Measurements from ENCODE around the gene ITGB5.

DNA sequence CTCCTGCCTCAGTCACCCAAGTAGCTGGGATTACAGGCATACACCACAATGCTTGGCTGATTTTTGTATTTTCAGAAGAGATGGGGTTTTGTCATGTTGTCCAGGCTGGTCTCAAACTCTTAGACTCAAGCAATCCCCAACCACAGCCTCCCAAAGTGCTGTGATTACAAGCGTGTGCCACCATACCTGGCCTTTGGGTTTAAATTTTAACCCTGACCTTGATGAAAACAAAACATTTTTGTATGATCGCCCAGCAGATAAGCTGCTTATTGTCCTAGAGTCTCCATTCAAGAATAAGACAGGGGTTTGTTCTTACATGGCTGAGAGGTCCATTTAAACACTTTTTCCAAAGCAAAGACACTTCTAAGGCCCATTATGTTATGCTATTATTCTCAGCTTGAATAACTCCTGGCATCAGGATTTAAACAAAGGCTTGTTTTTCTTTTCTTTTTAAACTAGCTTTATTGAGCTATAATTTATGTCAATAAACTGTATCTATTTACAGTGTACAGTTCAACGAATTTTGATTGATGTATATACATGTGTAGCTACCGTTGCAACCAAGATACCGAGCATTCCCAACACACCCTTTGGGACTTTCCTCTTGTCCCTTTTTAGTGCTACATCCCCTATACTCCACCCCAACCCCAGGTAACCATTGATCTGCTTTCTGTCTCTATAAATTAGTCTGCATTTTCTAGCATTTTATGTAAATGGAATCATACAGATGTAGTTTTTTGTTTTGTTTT, 48.8 kb upstream of the ITGB5 start:
- TF ChIP-seq, protein P1, sequence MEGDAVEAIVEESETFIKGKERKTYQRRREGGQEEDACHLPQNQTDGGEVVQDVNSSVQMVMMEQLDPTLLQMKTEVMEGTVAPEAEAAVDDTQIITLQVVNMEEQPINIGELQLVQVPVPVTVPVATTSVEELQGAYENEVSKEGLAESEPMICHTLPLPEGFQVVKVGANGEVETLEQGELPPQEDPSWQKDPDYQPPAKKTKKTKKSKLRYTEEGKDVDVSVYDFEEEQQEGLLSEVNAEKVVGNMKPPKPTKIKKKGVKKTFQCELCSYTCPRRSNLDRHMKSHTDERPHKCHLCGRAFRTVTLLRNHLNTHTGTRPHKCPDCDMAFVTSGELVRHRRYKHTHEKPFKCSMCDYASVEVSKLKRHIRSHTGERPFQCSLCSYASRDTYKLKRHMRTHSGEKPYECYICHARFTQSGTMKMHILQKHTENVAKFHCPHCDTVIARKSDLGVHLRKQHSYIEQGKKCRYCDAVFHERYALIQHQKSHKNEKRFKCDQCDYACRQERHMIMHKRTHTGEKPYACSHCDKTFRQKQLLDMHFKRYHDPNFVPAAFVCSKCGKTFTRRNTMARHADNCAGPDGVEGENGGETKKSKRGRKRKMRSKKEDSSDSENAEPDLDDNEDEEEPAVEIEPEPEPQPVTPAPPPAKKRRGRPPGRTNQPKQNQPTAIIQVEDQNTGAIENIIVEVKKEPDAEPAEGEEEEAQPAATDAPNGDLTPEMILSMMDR (conservative IDR thresholded peaks at IDR 0.05; ENCODE audit: low read depth, low read length), result no peak
- TF ChIP-seq EZH2 (IDR thresholded peaks at IDR 0.05; ENCODE audit: borderline replicate concordance, low read depth, low read length, poor library complexity, severe bottlenecking), result no peak
